ENCODE results near the gene PKP3.

DNA sequence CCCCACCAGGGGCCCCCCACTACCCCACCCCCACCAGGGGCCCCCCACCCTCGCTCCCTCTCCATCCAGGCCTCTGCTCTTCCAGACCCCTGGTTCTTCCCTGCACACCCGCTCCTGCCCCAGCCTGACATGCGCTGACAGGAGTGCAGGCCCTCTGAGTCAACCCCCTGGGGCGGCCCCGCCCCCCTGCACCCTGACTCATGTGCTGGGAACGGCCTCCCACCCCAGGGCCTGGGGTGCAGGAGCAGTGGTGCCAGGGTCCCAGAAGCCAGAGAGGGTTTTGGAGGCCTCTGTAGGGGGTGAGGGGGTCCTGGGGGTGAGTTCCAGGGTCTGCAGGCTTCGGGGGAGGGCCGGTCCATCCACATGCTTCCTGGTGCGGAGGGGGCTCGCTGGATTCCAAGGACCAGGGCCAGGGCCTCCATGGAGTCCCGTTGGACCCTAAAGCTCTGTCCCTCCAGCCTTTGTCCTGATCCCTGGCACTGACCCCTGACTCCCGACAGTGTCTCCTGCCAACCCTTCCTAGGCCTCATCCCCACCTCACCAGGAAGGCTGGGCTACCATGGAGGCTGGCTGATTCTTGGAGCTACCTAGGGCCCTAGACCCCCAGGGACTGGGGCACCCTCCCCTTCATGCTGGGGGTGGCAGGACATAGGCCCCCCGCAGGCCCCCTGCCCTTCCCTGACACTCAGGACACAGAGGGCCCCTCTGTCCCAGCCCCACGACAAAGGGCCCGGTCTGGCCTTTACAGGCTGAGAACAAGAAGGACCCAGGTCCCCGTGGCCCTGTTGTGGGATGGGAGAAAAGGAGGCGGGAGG is 583 bp upstream of the PKP3 start:
- TF ChIP-seq, protein P1, sequence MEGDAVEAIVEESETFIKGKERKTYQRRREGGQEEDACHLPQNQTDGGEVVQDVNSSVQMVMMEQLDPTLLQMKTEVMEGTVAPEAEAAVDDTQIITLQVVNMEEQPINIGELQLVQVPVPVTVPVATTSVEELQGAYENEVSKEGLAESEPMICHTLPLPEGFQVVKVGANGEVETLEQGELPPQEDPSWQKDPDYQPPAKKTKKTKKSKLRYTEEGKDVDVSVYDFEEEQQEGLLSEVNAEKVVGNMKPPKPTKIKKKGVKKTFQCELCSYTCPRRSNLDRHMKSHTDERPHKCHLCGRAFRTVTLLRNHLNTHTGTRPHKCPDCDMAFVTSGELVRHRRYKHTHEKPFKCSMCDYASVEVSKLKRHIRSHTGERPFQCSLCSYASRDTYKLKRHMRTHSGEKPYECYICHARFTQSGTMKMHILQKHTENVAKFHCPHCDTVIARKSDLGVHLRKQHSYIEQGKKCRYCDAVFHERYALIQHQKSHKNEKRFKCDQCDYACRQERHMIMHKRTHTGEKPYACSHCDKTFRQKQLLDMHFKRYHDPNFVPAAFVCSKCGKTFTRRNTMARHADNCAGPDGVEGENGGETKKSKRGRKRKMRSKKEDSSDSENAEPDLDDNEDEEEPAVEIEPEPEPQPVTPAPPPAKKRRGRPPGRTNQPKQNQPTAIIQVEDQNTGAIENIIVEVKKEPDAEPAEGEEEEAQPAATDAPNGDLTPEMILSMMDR (conservative IDR thresholded peaks at IDR 0.05; ENCODE audit: low read length) = no peak
- no peak for TF ChIP-seq EZH2phosphoT487 (IDR thresholded peaks at IDR 0.05; ENCODE audit: borderline replicate concordance, low read depth, low read length)
